HEK293T (cell line): ENCODE data around the gene HSPB6.

Experiments
- ARNT ChIP-seq: fragments of 450-650 bp; IDR thresholded peaks from 2 replicates; pipeline ENCODE4 v1.6.1; 2017; ENCODE audit warnings: mild to moderate bottlenecking
- BHLHE40 ChIP-seq: fragments of 450-650 bp; IDR thresholded peaks from 2 replicates; pipeline ENCODE4 v1.6.1; 2016; ENCODE audit warnings: mild to moderate bottlenecking, moderate library complexity, borderline replicate concordance
- FOXK2 ChIP-seq: fragments of 450-650 bp; IDR thresholded peaks from 2 replicates; pipeline ENCODE4 v1.6.1; 2016; ENCODE audit warnings: mild to moderate bottlenecking
- NFRKB ChIP-seq: fragments of 450-650 bp; IDR thresholded peaks from 2 replicates; pipeline ENCODE4 v1.6.1; 2016; ENCODE audit warnings: mild to moderate bottlenecking, moderate library complexity
- SP1 ChIP-seq: fragments of 450-650 bp; IDR thresholded peaks from 2 replicates; pipeline ENCODE4 v1.6.1; 2017

GRCh38 chr19:35753634-35754369 lies 3.0 kb downstream of the HSPB6 start:
- TF ChIP-seq NFRKB (no peak), SP1 (no peak), ARNT (no peak), BHLHE40 (no peak), FOXK2 (no peak)
